SK-N-SH treated with all-trans-retinoic acid at 6 μM for 48 hours (cell line): Measurements from ENCODE around the gene OGN.

ENCODE experiments used
- ATAC-seq: fragments of 200-7000 bp; cut with Tn5 transposase; 3 replicates; pipeline ENCODE4 v1.9.1; 2020; ENCODE audit warnings: mild to moderate bottlenecking, moderate library complexity
- ARNTL ChIP-seq: fragments of 450-650 bp; formaldehyde crosslinking; IDR thresholded peaks from 2 replicates; pipeline ENCODE4 v1.5.0; 2020; ENCODE audit warnings: low read depth, mild to moderate bottlenecking, moderate library complexity, borderline replicate concordance
- BACH2 ChIP-seq: fragments of 250-450 bp; sonication (Bioruptor Pico); IDR thresholded peaks from 2 replicates; pipeline ENCODE4 v1.9.0; 2021; ENCODE audit warnings: mild to moderate bottlenecking, borderline replicate concordance
- CSDC2 ChIP-seq: fragments of 250-450 bp; sonication (Bioruptor Pico); IDR thresholded peaks from 2 replicates; pipeline ENCODE4 v1.5.0; 2020; ENCODE audit warnings: mild to moderate bottlenecking, moderate library complexity
- ESRRG ChIP-seq: fragments of 250-450 bp; sonication (Bioruptor Pico); IDR thresholded peaks from 2 replicates; pipeline ENCODE4 v1.6.1; 2021; ENCODE audit warnings: mild to moderate bottlenecking
- GLIS3 ChIP-seq: fragments of 250-450 bp; sonication (Bioruptor Pico); IDR thresholded peaks from 2 replicates; pipeline ENCODE4 v1.5.0; 2020; ENCODE audit warnings: mild to moderate bottlenecking, moderate library complexity
- OSR1 ChIP-seq: fragments of 250-450 bp; sonication (Bioruptor Pico); IDR thresholded peaks from 2 replicates; pipeline ENCODE4 v1.8.0; 2022; ENCODE audit warnings: moderate library complexity, mild to moderate bottlenecking, inconsistent platforms
- PATZ1 ChIP-seq: fragments of 250-450 bp; sonication (Bioruptor Pico); IDR thresholded peaks from 2 replicates; pipeline ENCODE4 v1.8.0; 2020; ENCODE audit warnings: mild to moderate bottlenecking, moderate library complexity, borderline replicate concordance
- RARB ChIP-seq: fragments of 250-450 bp; sonication (Bioruptor Pico); IDR thresholded peaks from 2 replicates; pipeline ENCODE4 v1.8.0; 2021; ENCODE audit warnings: mild to moderate bottlenecking, moderate library complexity
- SNAI2 ChIP-seq: fragments of 250-450 bp; sonication (Bioruptor Pico); IDR thresholded peaks from 2 replicates; pipeline ENCODE4 v1.5.0; 2020; ENCODE audit warnings: mild to moderate bottlenecking, moderate library complexity
- TCF4 ChIP-seq: fragments of 250-450 bp; sonication (Bioruptor Pico); IDR thresholded peaks from 2 replicates; pipeline ENCODE4 v1.8.0; 2021; ENCODE audit warnings: mild to moderate bottlenecking, moderate library complexity, borderline replicate concordance
- ZC3H10 ChIP-seq: fragments of 250-450 bp; sonication (Bioruptor Pico); IDR thresholded peaks from 2 replicates; pipeline ENCODE4 v1.5.1; 2021; ENCODE audit warnings: mild to moderate bottlenecking, moderate library complexity
- ZFP3 ChIP-seq: fragments of 250-450 bp; sonication (Bioruptor Pico); IDR thresholded peaks from 2 replicates; pipeline ENCODE4 v1.5.0; 2020; ENCODE audit warnings: mild to moderate bottlenecking, moderate library complexity
- ZFP30 ChIP-seq: fragments of 450-650 bp; formaldehyde crosslinking; IDR thresholded peaks from 2 replicates; pipeline ENCODE4 v1.5.0; 2022; ENCODE audit warnings: mild to moderate bottlenecking, moderate library complexity
- ZNF70 ChIP-seq: fragments of 450-650 bp; formaldehyde crosslinking; IDR thresholded peaks from 2 replicates; pipeline ENCODE4 v1.5.0; 2020; ENCODE audit warnings: mild to moderate bottlenecking, moderate library complexity
- ZNF8 ChIP-seq: fragments of 450-650 bp; formaldehyde crosslinking; IDR thresholded peaks from 2 replicates; pipeline ENCODE4 v1.5.0; 2020; ENCODE audit warnings: mild to moderate bottlenecking, moderate library complexity
- TF ChIP-seq, protein P1 (sequence below): fragments of 250-450 bp; sonication (Bioruptor Pico); IDR thresholded peaks from 2 replicates; pipeline ENCODE4 v1.5.1; 2020; ENCODE audit warnings: low read depth, mild to moderate bottlenecking, moderate library complexity
- TF ChIP-seq, protein P2 (sequence below): fragments of 250-450 bp; sonication (Bioruptor Pico); IDR thresholded peaks from 2 replicates; pipeline ENCODE4 v1.5.1; 2021; ENCODE audit warnings: mild to moderate bottlenecking, moderate library complexity
- TF ChIP-seq, protein P3 (sequence below): fragments of 250-450 bp; sonication (Bioruptor Pico); IDR thresholded peaks from 2 replicates; pipeline ENCODE4 v1.5.0; 2020; ENCODE audit warnings: mild to moderate bottlenecking, moderate library complexity
- TF ChIP-seq, protein P4 (sequence below): fragments of 250-450 bp; sonication (Bioruptor Pico); IDR thresholded peaks from 2 replicates; pipeline ENCODE4 v1.8.0; 2021; ENCODE audit warnings: low read depth, mild to moderate bottlenecking, moderate library complexity, borderline replicate concordance

The OGN gene

GRCh38 chr9:92424340-92424739 is 20.0 kb upstream of the OGN start, which contains the start of gene OMD:
OMD (minus strand) TSS chr9:92424471; CDS start chr9:92417558, 6,913 bp downstream.
- ATAC-seq = no peak; the same call in 2 of the 3 replicates

DNA sequence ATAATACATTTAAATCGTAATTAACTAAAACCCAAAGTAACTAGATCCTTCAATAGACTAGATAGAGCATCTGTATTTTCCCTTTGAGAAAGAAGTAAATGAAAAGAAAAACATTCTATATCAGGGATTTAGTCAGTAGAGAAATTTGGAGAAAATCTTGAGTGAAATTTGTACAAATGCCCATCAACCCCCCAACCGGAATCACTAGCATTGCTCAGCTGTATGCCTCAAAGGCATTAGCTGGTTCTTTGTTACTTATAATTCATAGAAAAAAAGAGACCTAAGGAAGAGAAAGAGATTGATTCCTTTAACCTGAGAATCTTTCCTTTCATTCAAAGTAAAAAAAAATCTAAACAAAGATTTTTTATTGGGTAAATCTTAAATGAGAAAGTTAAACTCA is 19.2 kb upstream of the OGN start:
- ATAC-seq = no peak
- TF ChIP-seq OSR1 (CRISPR knock-in tag) = no peak
- no peak for TF ChIP-seq BACH2 (CRISPR knock-in tag)
- TF ChIP-seq TCF4 (CRISPR knock-in tag) = no peak
- TF ChIP-seq, protein P1, sequence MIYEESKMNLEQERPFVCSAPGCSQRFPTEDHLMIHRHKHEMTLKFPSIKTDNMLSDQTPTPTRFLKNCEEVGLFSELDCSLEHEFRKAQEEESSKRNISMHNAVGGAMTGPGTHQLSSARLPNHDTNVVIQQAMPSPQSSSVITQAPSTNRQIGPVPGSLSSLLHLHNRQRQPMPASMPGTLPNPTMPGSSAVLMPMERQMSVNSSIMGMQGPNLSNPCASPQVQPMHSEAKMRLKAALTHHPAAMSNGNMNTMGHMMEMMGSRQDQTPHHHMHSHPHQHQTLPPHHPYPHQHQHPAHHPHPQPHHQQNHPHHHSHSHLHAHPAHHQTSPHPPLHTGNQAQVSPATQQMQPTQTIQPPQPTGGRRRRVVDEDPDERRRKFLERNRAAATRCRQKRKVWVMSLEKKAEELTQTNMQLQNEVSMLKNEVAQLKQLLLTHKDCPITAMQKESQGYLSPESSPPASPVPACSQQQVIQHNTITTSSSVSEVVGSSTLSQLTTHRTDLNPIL (CRISPR knock-in tag) = no peak
- TF ChIP-seq GLIS3 (CRISPR knock-in tag) = no peak
- no peak for TF ChIP-seq ESRRG (CRISPR knock-in tag)
- TF ChIP-seq ZNF70 (CRISPR knock-in tag) = no peak
- no peak for TF ChIP-seq SNAI2 (CRISPR knock-in tag)

More at GRCh38 chr9:92424340-92424739, 20.0 kb upstream of the OGN start, which contains the start of gene OMD:
- TF ChIP-seq, protein P2, sequence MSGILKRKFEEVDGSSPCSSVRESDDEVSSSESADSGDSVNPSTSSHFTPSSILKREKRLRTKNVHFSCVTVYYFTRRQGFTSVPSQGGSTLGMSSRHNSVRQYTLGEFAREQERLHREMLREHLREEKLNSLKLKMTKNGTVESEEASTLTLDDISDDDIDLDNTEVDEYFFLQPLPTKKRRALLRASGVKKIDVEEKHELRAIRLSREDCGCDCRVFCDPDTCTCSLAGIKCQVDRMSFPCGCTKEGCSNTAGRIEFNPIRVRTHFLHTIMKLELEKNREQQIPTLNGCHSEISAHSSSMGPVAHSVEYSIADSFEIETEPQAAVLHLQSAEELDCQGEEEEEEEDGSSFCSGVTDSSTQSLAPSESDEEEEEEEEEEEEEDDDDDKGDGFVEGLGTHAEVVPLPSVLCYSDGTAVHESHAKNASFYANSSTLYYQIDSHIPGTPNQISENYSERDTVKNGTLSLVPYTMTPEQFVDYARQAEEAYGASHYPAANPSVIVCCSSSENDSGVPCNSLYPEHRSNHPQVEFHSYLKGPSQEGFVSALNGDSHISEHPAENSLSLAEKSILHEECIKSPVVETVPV (CRISPR knock-in tag) = no peak
- TF ChIP-seq BACH2 (CRISPR knock-in tag) (no peak), ZC3H10 (CRISPR knock-in tag) (no peak), OSR1 (CRISPR knock-in tag) (no peak), CSDC2 (CRISPR knock-in tag) (no peak), ARNTL (no peak), ZNF8 (no peak), ZFP3 (no peak), RARB (CRISPR knock-in tag) (no peak), SNAI2 (CRISPR knock-in tag) (no peak), ESRRG (CRISPR knock-in tag) (no peak), PATZ1 (CRISPR knock-in tag) (no peak), GLIS3 (CRISPR knock-in tag) (no peak), TCF4 (CRISPR knock-in tag) (no peak), ZNF70 (CRISPR knock-in tag) (no peak)
- TF ChIP-seq, protein P3, sequence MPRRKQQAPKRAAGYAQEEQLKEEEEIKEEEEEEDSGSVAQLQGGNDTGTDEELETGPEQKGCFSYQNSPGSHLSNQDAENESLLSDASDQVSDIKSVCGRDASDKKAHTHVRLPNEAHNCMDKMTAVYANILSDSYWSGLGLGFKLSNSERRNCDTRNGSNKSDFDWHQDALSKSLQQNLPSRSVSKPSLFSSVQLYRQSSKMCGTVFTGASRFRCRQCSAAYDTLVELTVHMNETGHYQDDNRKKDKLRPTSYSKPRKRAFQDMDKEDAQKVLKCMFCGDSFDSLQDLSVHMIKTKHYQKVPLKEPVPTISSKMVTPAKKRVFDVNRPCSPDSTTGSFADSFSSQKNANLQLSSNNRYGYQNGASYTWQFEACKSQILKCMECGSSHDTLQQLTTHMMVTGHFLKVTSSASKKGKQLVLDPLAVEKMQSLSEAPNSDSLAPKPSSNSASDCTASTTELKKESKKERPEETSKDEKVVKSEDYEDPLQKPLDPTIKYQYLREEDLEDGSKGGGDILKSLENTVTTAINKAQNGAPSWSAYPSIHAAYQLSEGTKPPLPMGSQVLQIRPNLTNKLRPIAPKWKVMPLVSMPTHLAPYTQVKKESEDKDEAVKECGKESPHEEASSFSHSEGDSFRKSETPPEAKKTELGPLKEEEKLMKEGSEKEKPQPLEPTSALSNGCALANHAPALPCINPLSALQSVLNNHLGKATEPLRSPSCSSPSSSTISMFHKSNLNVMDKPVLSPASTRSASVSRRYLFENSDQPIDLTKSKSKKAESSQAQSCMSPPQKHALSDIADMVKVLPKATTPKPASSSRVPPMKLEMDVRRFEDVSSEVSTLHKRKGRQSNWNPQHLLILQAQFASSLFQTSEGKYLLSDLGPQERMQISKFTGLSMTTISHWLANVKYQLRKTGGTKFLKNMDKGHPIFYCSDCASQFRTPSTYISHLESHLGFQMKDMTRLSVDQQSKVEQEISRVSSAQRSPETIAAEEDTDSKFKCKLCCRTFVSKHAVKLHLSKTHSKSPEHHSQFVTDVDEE (CRISPR knock-in tag) = no peak
- TF ChIP-seq, protein P4, sequence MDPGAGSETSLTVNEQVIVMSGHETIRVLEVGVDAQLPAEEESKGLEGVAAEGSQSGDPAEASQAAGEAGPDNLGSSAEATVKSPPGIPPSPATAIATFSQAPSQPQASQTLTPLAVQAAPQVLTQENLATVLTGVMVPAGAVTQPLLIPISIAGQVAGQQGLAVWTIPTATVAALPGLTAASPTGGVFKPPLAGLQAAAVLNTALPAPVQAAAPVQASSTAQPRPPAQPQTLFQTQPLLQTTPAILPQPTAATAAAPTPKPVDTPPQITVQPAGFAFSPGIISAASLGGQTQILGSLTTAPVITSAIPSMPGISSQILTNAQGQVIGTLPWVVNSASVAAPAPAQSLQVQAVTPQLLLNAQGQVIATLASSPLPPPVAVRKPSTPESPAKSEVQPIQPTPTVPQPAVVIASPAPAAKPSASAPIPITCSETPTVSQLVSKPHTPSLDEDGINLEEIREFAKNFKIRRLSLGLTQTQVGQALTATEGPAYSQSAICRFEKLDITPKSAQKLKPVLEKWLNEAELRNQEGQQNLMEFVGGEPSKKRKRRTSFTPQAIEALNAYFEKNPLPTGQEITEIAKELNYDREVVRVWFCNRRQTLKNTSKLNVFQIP (CRISPR knock-in tag) = no peak

- no peak for ATAC-seq
- TF ChIP-seq, protein P3 (CRISPR knock-in tag) = no peak
- TF ChIP-seq TCF4 (CRISPR knock-in tag) = no peak
- TF ChIP-seq RARB (CRISPR knock-in tag) = no peak
- TF ChIP-seq, protein P2 (CRISPR knock-in tag) = no peak
- TF ChIP-seq PATZ1 (CRISPR knock-in tag) = no peak
- no peak for TF ChIP-seq ZNF70 (CRISPR knock-in tag)
- no peak for TF ChIP-seq ZFP30 (CRISPR knock-in tag)
Observed at GRCh38 chr9:92422611-92423338, 18.4 kb upstream of the OGN start.
